Breast epithelium (tissue), 4 donors: Measurements from ENCODE around the gene TTC39A. TPM values are rescaled to one million over a fixed set of nuclear protein-coding genes. Genes with fewer than 3 reads are reported as not detected.
A peak's percentile ranks its signal among the peaks of the same experiment; 100 is the strongest.

ENCODE experiments used
- DNase-seq, 2 donors: peaks; one replicate each; pipeline ENCODE4 v3.0.0-alpha.2; 2019; ENCODE audit warnings: low spot score in 2 of 2
- H3K27ac ChIP-seq, 2 donors: fragments of 200-600 bp; sonication (generic) in 1 of 2; one replicate each; pipeline ENCODE4 v1.5.1; 2016 to 2019; ENCODE audit warnings: mild to moderate bottlenecking in 1 of 2
- H3K27me3 ChIP-seq, 2 donors: fragments of 200-600 bp; sonication (generic) in 1 of 2; one replicate each; pipeline versions ENCODE4 v1.5.1 to v1.6.0; 2017 to 2019; ENCODE audit warnings: control low read depth in 1 of 2, mild to moderate bottlenecking in 1 of 2
- H3K36me3 ChIP-seq: fragments of 200-600 bp; one replicate; pipeline ENCODE4 v1.5.1; 2019
- H3K4me1 ChIP-seq, 2 donors: fragments of 200-600 bp; sonication (generic); one replicate each; pipeline ENCODE4 v1.5.1; 2016 to 2019; ENCODE audit warnings: control low read depth in 1 of 2
- H3K4me3 ChIP-seq, 3 donors: fragments of 200-600 bp; sonication (generic); 1 replicate in 2 of 3; 2 replicates in 1 of 3; pipeline ENCODE4 v1.5.1; 2016 to 2019; ENCODE audit warnings: mild to moderate bottlenecking in 3 of 3, moderate library complexity in 2 of 3
- H3K9me3 ChIP-seq, 2 donors: fragments of 200-600 bp; sonication (generic) in 1 of 2; one replicate each; pipeline ENCODE4 v1.5.1; 2016 to 2019; ENCODE audit warnings: control low read depth in 1 of 2
- CTCF ChIP-seq, 3 donors: fragments of 450-650 bp; IDR thresholded peaks; one replicate each; pipeline ENCODE4 v1.5.1; 2016 to 2017; ENCODE audit warnings: antibody characterized with exemption in 3 of 3, mild to moderate bottlenecking in 3 of 3, moderate library complexity in 3 of 3
- POLR2A ChIP-seq: fragments of 450-650 bp; IDR thresholded peaks from one replicate; pipeline ENCODE4 v1.6.1; 2016; ENCODE audit warnings: antibody characterized with exemption, mild to moderate bottlenecking, moderate library complexity
- POLR2AphosphoS5 ChIP-seq, 3 donors: sonication (generic); formaldehyde crosslinking; IDR thresholded peaks; one replicate each; pipeline ENCODE4 v1.6.1; 2017; ENCODE audit warnings: antibody characterized with exemption in 3 of 3
- intact Hi-C: fragments of 100-400 bp; cut with DNase I; formaldehyde crosslinking; loops from one replicate; pipeline ENCODE4 v1.15.1; 2023; ENCODE audit warnings: low total_unique reads
- total RNA-seq, 3 donors: library from RNA; depleted of rRNA; stranded (reverse); fragments of >200 nt; gene quantifications; one replicate each; pipeline ENCODE4 v1.1.0, GENCODE V29; 2016

The TTC39A gene
- total RNA-seq, 3 donors from 2014 or later, result 0.96 to 111 (median 72.1) TPM

- H3K36me3 ChIP-seq, result no peaks in the 10 kb centered on the region
- H3K4me1 ChIP-seq, result no peaks in the 10 kb centered on the region
- no peaks in the 10 kb centered on the region for H3K9me3 ChIP-seq
- H3K4me3 ChIP-seq, result no peak overlapping the region
- intact Hi-C loops, result no loop called here
- no peak for DNase-seq
- no peak overlapping the region for H3K27ac ChIP-seq
- TF ChIP-seq POLR2A (no peak), POLR2AphosphoS5 (IDR thresholded peaks at IDR 0.05) (no peak), CTCF (IDR thresholded peaks at IDR 0.05) (no peak)
- no peaks in the 10 kb centered on the region for H3K27me3 ChIP-seq
These were observed 27.6 kb downstream of the TTC39A start for GRCh38 chr1:51302746-51303145.

DNA sequence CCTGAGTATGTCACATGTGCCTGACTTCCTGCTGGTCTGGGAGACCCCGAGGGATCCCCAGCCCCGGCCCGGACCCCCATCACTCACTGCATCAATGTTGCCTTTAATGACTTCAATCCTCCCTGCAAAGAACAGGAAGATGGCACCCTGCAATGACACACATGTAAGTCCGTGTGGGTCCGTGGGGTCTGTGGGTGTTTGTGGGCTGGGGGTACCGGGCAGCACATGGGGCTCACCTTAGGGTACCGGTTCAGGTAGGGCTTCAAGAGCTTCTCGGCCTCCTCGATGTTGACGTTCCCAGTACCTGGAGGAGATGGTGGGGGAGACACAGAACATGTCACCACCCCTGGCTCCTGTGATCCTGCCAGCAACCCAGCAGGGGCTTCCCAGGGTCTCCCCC lies 28.1 kb downstream of the TTC39A start:
- H3K27ac ChIP-seq, result no peak overlapping the region
- no peaks in the 10 kb centered on the region for H3K36me3 ChIP-seq
- H3K4me3 ChIP-seq, result no peak overlapping the region
- DNase-seq, result no peak
- TF ChIP-seq CTCF (IDR thresholded peaks at IDR 0.05), result no peak
- TF ChIP-seq POLR2AphosphoS5 (IDR thresholded peaks at IDR 0.05), result no peak
- no peak for TF ChIP-seq POLR2A
- intact Hi-C loops, result no loop called here
- H3K4me1 ChIP-seq, result no peaks in the 10 kb centered on the region
- H3K9me3 ChIP-seq, result no peaks in the 10 kb centered on the region
- no peaks in the 10 kb centered on the region for H3K27me3 ChIP-seq

DNA sequence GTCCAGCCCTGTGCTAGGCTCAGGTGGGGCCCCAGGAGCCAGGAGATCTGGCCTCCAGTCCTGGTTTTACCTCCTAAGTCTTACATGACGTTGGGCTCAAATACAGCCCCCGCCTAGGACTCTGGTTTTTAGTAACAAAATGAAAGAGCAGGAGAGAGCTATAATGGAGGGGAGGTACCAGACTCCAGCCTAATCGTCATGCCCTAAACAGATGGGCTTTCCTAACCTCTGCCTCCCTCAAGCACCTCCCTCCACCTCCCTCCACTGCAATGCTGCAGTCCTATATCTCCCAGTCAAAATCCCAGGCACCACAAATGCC lies 28.6 kb downstream of the TTC39A start:
- H3K27me3 ChIP-seq, result no peaks in the 10 kb centered on the region
- no peak overlapping the region for H3K27ac ChIP-seq
- TF ChIP-seq CTCF (IDR thresholded peaks at IDR 0.05), result no peak
- no peak for TF ChIP-seq POLR2AphosphoS5 (IDR thresholded peaks at IDR 0.05)
- TF ChIP-seq POLR2A, result no peak
- H3K9me3 ChIP-seq, result no peaks in the 10 kb centered on the region
- DNase-seq, result no peak
- intact Hi-C loops, result no loop called here
- no peaks in the 10 kb centered on the region for H3K4me1 ChIP-seq
- no peaks in the 10 kb centered on the region for H3K36me3 ChIP-seq
- no peak overlapping the region for H3K4me3 ChIP-seq

GRCh38 chr1:51301152-51301843 lies 29.1 kb downstream of the TTC39A start:
- intact Hi-C loops, result no loop called here
- TF ChIP-seq CTCF (IDR thresholded peaks at IDR 0.05) (no peak), POLR2AphosphoS5 (IDR thresholded peaks at IDR 0.05) (no peak), POLR2A (no peak)
- Histone ChIP-seq H3K27me3 (no peaks in the 10 kb centered on the region), H3K9me3 (no peaks in the 10 kb centered on the region), H3K4me1 (no peaks in the 10 kb centered on the region), H3K36me3 (no peaks in the 10 kb centered on the region), H3K27ac (no peak overlapping the region), H3K4me3 (no peak overlapping the region)
- peak in 1 of 2 donors; percentile 27 for DNase-seq

DNA sequence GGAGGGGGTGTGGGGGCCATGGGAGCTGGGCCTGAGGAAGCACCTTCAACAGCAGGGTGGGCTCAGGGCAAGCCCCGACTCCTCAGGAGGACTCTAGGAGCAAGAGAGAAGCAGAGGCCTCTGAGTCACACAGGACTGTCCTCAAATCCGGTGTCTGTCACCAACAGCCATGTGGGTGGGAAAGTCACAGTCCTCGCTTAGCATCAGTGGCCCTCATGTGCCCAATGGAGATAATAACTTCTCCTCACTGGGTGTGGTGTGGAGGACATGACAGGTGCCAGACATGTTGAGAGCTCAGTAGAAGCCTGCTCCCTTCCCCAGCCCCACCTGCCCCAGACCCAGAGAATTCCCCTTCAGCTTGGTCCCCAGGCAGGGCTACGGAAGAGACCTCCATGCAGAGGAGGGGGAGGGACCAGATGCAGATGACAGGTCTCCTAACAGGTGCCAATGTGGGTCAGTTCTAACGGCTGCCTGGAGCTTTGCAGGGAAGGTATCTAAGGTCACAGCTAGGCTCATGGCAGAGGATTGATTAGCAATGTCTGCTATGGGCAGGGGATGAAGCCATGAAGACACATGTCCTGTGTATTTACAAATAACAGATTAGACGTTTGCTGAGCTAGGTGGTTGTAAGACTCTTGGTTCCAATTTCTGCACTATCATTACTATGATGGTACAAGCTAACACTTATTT lies 30.2 kb downstream of the TTC39A start:
- peak in 1 of 2 donors; percentile 27 for DNase-seq
- Histone ChIP-seq H3K27ac (no peak overlapping the region), H3K9me3 (no peaks in the 10 kb centered on the region), H3K27me3 (no peaks in the 10 kb centered on the region), H3K4me1 (no peaks in the 10 kb centered on the region), H3K36me3 (no peaks in the 10 kb centered on the region), H3K4me3 (no peak overlapping the region)
- intact Hi-C loops, result no loop called here
- no peak for TF ChIP-seq POLR2AphosphoS5 (IDR thresholded peaks at IDR 0.05)
- no peak for TF ChIP-seq CTCF (IDR thresholded peaks at IDR 0.05)
- no peak for TF ChIP-seq POLR2A
